ENCODE data around the gene ST14.
A peak's percentile ranks its signal among the peaks of the same experiment; 100 is the strongest.

The ST14 gene

GRCh38 chr11:130177782-130178181 is 18.2 kb downstream of the ST14 start:
- peaks cover 51% of the 10 kb centered on the region for H3F3A ChIP-seq (ENCODE audit: insufficient read depth, low read length)
- DNase-seq, result no peak

GRCh38 chr11:130178441-130179339 is 19.1 kb downstream of the ST14 start:
- 0 out of 2 replicates have a peak overlapping the region, but pooled peaks have one; percentile 4 for H3K9ac ChIP-seq (ENCODE audit: low read length)
- TF ChIP-seq CTCF (IDR thresholded peaks at IDR 0.05; ENCODE audit: low read length) (no peak), EZH2 (optimal IDR thresholded peaks at IDR 0.05; ENCODE audit: low read depth, low read length) (no peak), EZH2phosphoT487 (IDR thresholded peaks at IDR 0.05; ENCODE audit: low read length) (no peak)
- peaks cover 86% of the 10 kb centered on the region for H3K79me2 ChIP-seq (ENCODE audit: low read length)
- H3K27ac ChIP-seq (ENCODE audit: low read length), result peak overlapping the region; percentile 95
- peaks cover 55% of the 10 kb centered on the region for H3K4me1 ChIP-seq (ENCODE audit: low read length)
- DNase-seq, result peak; percentile 64
- no peaks in the 10 kb centered on the region for H3K36me3 ChIP-seq (replicated peaks; ENCODE audit: insufficient read depth, low read length)
- peak overlapping the region; percentile 37 for H3K4me2 ChIP-seq (ENCODE audit: low read depth, low read length)
- H3K27me3 ChIP-seq (replicated peaks; ENCODE audit: insufficient read depth, low read length), result no peaks in the 10 kb centered on the region
- no peak overlapping the region for H2AFZ ChIP-seq (ENCODE audit: low read length)
- no peaks in the 10 kb centered on the region for H4K20me1 ChIP-seq (ENCODE audit: insufficient read depth, low read length)
- H3K9me2 ChIP-seq (replicated peaks; ENCODE audit: insufficient read depth, low read length), result no peaks in the 10 kb centered on the region
- H3K4me3 ChIP-seq (ENCODE audit: low read length), result no peak overlapping the region
- H3F3A ChIP-seq (ENCODE audit: insufficient read depth, low read length), result peaks cover 51% of the 10 kb centered on the region
- no peaks in the 10 kb centered on the region for H3K9me3 ChIP-seq (replicated peaks; ENCODE audit: insufficient read depth, low read length)

More at GRCh38 chr11:130177782-130178181, 18.2 kb downstream of the ST14 start:
- H3K9me3 ChIP-seq (replicated peaks; ENCODE audit: insufficient read depth, low read length), result no peaks in the 10 kb centered on the region
- no peaks in the 10 kb centered on the region for H3K9me2 ChIP-seq (replicated peaks; ENCODE audit: insufficient read depth, low read length)
- TF ChIP-seq EZH2phosphoT487 (IDR thresholded peaks at IDR 0.05; ENCODE audit: low read length) (no peak), EZH2 (optimal IDR thresholded peaks at IDR 0.05; ENCODE audit: low read depth, low read length) (no peak), CTCF (IDR thresholded peaks at IDR 0.05; ENCODE audit: low read length) (no peak)
- no peaks in the 10 kb centered on the region for H4K20me1 ChIP-seq (ENCODE audit: insufficient read depth, low read length)
- H3K4me3 ChIP-seq (ENCODE audit: low read length), result no peak overlapping the region
- H3K9ac ChIP-seq (ENCODE audit: low read length), result no peak overlapping the region
- H3K79me2 ChIP-seq (ENCODE audit: low read length), result peaks cover 86% of the 10 kb centered on the region
- H3K4me1 ChIP-seq (ENCODE audit: low read length), result peaks cover 55% of the 10 kb centered on the region
- H3K27me3 ChIP-seq (replicated peaks; ENCODE audit: insufficient read depth, low read length), result no peaks in the 10 kb centered on the region
- no peak overlapping the region for H2AFZ ChIP-seq (ENCODE audit: low read length)
- no peaks in the 10 kb centered on the region for H3K36me3 ChIP-seq (replicated peaks; ENCODE audit: insufficient read depth, low read length)
- H3K4me2 ChIP-seq (ENCODE audit: low read depth, low read length), result no peak overlapping the region
- H3K27ac ChIP-seq (ENCODE audit: low read length), result peak overlapping the region; percentile 95; the same call in 1 of the 2 replicates

- Histone ChIP-seq H3K27me3 (replicated peaks; ENCODE audit: insufficient read depth, low read length) (no peaks in the 10 kb centered on the region), H3K4me3 (ENCODE audit: low read length) (no peak overlapping the region), H3K9me3 (replicated peaks; ENCODE audit: insufficient read depth, low read length) (no peaks in the 10 kb centered on the region), H3K79me2 (ENCODE audit: low read length) (peaks cover 86% of the 10 kb centered on the region), H3K9ac (ENCODE audit: low read length) (peak overlapping the region; percentile 29; the same call in 1 of the 2 replicates), H3K36me3 (replicated peaks; ENCODE audit: insufficient read depth, low read length) (no peaks in the 10 kb centered on the region), H3K27ac (ENCODE audit: low read length) (peak overlapping the region; percentile 95), H4K20me1 (ENCODE audit: insufficient read depth, low read length) (no peaks in the 10 kb centered on the region), H3F3A (ENCODE audit: insufficient read depth, low read length) (peaks cover 51% of the 10 kb centered on the region), H3K4me2 (ENCODE audit: low read depth, low read length) (peak overlapping the region; percentile 93), H2AFZ (ENCODE audit: low read length) (no peak overlapping the region), H3K4me1 (ENCODE audit: low read length) (peaks cover 55% of the 10 kb centered on the region), H3K9me2 (replicated peaks; ENCODE audit: insufficient read depth, low read length) (no peaks in the 10 kb centered on the region)
- TF ChIP-seq EZH2phosphoT487 (IDR thresholded peaks at IDR 0.05; ENCODE audit: low read length), result no peak
- TF ChIP-seq EZH2 (optimal IDR thresholded peaks at IDR 0.05; ENCODE audit: low read depth, low read length), result no peak
- TF ChIP-seq CTCF (IDR thresholded peaks at IDR 0.05; ENCODE audit: low read length), result no peak
- peak; percentile 13 for DNase-seq
Observed at GRCh38 chr11:130179396-130180306, 20.1 kb downstream of the ST14 start.

Measured in MM.1S (cell line).